KG1 (cell line): ENCODE measurements around the gene PIGV.

Source experiments
- DNase-seq: peaks from one replicate; lab custom pipeline; 2025; lab: John Stamatoyannopoulos, UW

The PIGV gene

GRCh38 chr1:26774462-26774861 is 13.3 kb upstream of the PIGV start:
- no peak for DNase-seq

DNA sequence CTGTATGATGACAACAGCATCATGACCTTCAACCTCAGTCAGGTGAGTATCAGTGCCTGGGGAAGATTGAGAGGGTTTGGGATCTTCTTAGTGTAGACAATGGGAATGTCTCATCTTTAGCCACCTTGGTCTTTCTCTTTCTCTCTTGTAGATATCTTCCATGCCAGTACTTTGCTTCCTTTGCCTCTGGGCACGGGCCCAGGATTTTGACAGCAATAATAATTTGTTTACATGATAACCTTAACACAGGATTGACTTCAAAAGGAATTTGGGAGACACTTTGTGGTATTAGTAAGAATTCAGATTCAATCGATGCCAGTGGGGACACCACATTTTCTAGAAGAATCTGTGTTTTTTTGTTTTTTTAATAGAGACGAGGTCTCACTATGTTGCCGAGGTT is 12.1 kb upstream of the PIGV start:
- no peak for DNase-seq

- DNase-seq, result no peak
Observed at GRCh38 chr1:26779098-26779668, 8.6 kb upstream of the PIGV start.

- no peak for DNase-seq
Observed at GRCh38 chr1:26780344-26780957, 7.3 kb upstream of the PIGV start.

DNA sequence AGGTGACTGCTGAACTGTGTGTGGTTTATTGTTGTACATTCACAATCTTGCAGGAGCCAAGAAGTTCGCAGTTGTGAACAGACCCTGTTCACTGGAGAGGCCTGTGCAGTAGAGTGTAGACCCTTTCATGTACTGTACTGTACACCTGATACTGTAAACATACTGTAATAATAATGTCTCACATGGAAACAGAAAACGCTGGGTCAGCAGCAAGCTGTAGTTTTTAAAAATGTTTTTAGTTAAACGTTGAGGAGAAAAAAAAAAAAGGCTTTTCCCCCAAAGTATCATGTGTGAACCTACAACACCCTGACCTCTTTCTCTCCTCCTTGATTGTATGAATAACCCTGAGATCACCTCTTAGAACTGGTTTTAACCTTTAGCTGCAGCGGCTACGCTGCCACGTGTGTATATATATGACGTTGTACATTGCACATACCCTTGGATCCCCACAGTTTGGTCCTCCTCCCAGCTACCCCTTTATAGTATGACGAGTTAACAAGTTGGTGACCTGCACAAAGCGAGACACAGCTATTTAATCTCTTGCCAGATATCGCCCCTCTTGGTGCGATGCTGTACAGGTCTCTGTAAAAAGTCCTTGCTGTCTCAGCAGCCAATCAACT is 6.4 kb upstream of the PIGV start:
- no peak for DNase-seq

GRCh38 chr1:26782521-26783212 is 5.1 kb upstream of the PIGV start:
- DNase-seq, result no peak

DNA sequence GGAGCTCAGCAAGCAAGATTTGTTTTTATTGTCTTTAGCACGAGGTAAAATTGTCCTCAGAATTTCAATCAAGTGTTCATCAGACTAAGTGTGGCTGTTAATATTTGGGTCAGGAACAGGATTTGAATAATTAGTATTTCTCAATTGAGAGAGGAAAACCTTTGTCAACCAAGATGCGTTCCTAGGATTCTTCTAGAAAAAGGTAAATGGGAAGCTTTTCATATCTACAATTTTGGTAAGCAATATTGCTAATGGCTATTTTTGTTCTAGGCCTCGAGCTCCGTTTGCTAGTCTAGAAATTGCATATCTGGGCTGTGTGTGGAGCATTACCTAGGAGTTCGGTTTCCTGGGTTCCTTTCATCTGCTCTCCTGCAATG is 4.1 kb upstream of the PIGV start:
- no peak for DNase-seq

GRCh38 chr1:26784023-26784871 is 3.5 kb upstream of the PIGV start:
- no peak for DNase-seq

GRCh38 chr1:26784886-26785285 is 2.9 kb upstream of the PIGV start:
- DNase-seq, result no peak

DNA sequence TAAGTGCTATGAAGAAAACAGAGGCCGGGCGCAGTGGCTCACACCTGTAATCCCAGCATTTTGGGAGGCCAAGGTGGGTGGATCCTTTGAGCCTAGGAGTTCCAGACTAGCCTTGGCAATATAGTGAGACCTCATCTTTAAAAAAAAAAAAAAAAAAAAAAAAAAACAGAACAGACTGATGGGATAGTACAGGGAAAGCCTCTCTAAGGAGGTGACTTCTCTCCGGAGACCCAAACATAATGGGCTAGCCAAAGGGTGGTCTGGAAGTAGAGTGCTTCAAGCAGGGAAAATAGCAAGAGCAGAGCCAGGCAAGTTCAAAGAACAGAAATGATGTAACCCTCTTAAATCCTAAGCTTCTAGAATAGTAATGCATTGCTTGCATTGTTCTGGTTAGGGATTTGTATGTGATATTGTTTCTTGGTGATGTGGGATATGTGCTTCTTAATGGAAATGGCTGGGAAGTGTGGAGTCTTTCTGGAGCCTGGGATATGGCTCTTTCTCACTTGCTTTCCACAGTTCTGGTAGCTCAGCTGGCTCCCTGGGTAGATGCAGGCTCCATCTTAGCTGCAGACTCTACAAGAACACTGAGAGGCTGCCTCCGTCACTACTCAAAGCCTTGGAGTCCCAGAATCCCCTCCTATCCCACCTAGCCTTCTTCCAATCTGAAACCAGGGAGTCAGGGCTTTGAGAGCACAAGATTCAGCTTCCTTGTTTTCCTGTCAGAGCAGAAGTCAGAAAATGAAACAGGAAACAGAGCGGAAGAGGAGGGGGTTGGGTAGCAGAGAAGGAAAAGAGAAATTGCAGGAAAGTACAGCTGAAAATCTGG is 1.9 kb upstream of the PIGV start:
- DNase-seq, result peak; percentile 64

DNA sequence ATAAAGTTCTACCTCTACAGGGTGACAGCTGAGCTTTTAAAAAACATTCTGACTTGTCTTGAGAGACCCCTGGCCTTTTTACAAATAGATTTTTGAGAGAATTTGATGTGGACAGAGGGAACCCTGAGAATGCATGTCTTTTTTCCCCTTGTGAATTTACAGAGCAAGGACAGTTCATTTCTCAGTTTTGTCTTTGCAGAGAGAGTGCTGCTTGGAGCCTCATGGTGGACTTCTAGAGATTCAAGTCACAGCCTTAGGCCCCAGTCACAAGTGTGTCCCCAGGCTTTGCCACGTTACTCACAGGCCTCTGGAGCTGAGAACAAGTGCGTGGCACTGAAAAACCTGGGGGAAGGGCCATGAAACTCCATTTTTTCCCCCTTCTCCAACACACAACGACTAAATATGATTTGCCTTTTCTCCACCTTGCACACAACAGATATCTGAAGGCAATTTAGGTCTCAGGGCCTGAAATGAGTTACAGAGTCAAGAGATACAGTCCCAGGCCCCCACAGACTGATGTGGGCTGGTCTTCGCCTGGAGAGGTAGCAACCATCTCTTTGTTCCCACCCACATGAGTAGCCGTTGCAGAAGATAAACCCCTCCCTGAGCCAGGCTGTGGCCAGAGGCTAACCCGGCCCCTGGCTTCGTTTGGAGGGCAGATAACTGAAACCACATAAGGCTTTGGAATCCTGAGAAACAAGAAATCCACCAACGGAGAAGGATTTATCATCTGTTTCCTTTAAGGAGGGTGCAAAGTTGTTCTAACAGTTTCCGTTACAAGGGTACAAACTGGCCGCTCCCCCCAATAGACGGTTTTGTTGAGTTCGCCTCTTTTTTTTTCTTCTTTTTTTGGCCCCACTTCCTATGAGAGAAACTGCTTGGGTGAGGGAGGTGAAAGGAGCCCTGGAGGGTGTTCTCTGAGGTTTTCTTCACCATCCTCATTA is 1.0 kb upstream of the PIGV start:
- DNase-seq, result peak; percentile 73

GRCh38 chr1:26787381-26787705 is 407 bp upstream of the PIGV start:
- peak; percentile 80 for DNase-seq

DNA sequence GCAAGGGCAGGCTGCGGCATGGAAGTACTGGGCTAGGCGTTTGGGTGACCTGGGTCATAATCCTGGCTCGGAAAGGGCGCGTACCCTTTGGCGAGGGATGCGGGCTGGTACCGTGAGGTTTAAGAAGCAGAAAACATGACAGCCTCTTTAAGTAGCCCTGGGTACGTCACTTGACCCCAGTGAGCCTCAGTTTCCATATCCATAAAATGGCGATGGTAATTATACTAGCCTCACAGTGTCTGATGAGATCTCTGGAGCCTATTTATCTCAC is 700 bp downstream of the PIGV start:
- no peak for DNase-seq

GRCh38 chr1:26788836-26789611 is 1.3 kb downstream of the PIGV start:
- DNase-seq, result peak; percentile 66

DNA sequence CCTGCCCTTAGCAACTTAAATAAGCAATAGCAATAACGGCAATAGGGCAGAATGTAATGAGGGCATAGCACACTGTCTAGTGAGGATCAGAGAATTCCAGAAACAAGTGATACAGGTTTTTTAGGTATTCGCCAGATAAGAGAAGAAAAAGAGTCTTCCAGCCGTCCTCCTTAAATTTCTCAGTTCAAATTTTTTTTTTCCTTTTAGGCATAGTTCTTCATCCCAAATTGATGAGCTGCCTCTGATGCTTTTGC is 1.8 kb downstream of the PIGV start:
- DNase-seq, result no peak

GRCh38 chr1:26789931-26790330 is 2.2 kb downstream of the PIGV start:
- no peak for DNase-seq

GRCh38 chr1:26790551-26790953 is 2.8 kb downstream of the PIGV start:
- DNase-seq, result no peak

- DNase-seq, result no peak
Observed at GRCh38 chr1:26791148-26791547, 3.4 kb downstream of the PIGV start.

- no peak for DNase-seq
Observed at GRCh38 chr1:26791626-26792025, 3.9 kb downstream of the PIGV start.

- no peak for DNase-seq
Observed at GRCh38 chr1:26792924-26793323, 5.2 kb downstream of the PIGV start.
